PFSK-1 (cell line): Measurements from ENCODE around the gene COX6B2.

Source experiments
- FOXP2 ChIP-seq: optimal IDR thresholded peaks from 2 replicates; pipeline ENCODE3; 2011; ENCODE audit warnings: borderline replicate concordance, control low read depth, inconsistent platforms; ENCODE audit not compliant: insufficient read depth; ENCODE audit errors: extremely low read length, extremely low read depth
- POLR2AphosphoS5 ChIP-seq: IDR thresholded peaks from 2 replicates; pipeline ENCODE4 v1.6.1; 2012; ENCODE audit warnings: low read depth, mild to moderate bottlenecking, control low read depth, low read length, moderate library complexity
- SIN3A ChIP-seq: IDR thresholded peaks from 2 replicates; pipeline ENCODE4 v1.6.1; 2012; ENCODE audit warnings: mild to moderate bottlenecking, low read length, moderate library complexity, borderline replicate concordance; ENCODE audit not compliant: insufficient read depth
- TAF1 ChIP-seq: IDR thresholded peaks from 2 replicates; pipeline ENCODE4 v1.6.1; 2012; ENCODE audit warnings: low read length, control low read depth, borderline replicate concordance; ENCODE audit not compliant: insufficient read depth
- TF ChIP-seq, protein P1 (sequence below), 2 experiments: IDR thresholded peaks; 2 replicates each; pipeline versions ENCODE4 v1.6.1 to v1.8.0; 2011 to 2012; ENCODE audit warnings: low read depth in 2 of 2, low read length in 2 of 2, control low read depth in 1 of 2, inconsistent platforms in 1 of 2, mild to moderate bottlenecking in 1 of 2, moderate library complexity in 1 of 2; ENCODE audit not compliant: insufficient read depth in 1 of 2

COX6B2 gene

GRCh38 chr19:55368701-55369563 lies 14.4 kb upstream of the COX6B2 start:
- TF ChIP-seq FOXP2, result no peak
- TF ChIP-seq POLR2AphosphoS5, result no peak
- TF ChIP-seq TAF1, result no peak
- TF ChIP-seq SIN3A, result no peak
- TF ChIP-seq, protein P1, sequence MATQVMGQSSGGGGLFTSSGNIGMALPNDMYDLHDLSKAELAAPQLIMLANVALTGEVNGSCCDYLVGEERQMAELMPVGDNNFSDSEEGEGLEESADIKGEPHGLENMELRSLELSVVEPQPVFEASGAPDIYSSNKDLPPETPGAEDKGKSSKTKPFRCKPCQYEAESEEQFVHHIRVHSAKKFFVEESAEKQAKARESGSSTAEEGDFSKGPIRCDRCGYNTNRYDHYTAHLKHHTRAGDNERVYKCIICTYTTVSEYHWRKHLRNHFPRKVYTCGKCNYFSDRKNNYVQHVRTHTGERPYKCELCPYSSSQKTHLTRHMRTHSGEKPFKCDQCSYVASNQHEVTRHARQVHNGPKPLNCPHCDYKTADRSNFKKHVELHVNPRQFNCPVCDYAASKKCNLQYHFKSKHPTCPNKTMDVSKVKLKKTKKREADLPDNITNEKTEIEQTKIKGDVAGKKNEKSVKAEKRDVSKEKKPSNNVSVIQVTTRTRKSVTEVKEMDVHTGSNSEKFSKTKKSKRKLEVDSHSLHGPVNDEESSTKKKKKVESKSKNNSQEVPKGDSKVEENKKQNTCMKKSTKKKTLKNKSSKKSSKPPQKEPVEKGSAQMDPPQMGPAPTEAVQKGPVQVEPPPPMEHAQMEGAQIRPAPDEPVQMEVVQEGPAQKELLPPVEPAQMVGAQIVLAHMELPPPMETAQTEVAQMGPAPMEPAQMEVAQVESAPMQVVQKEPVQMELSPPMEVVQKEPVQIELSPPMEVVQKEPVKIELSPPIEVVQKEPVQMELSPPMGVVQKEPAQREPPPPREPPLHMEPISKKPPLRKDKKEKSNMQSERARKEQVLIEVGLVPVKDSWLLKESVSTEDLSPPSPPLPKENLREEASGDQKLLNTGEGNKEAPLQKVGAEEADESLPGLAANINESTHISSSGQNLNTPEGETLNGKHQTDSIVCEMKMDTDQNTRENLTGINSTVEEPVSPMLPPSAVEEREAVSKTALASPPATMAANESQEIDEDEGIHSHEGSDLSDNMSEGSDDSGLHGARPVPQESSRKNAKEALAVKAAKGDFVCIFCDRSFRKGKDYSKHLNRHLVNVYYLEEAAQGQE (IDR thresholded peaks at IDR 0.05; ENCODE audit: insufficient read depth in 1 of 2, low read depth in 2 of 2, low read length in 2 of 2), result no peak

GRCh38 chr19:55368106-55368505 lies 13.6 kb upstream of the COX6B2 start:
- TF ChIP-seq TAF1, result no peak
- TF ChIP-seq FOXP2, result no peak
- no peak for TF ChIP-seq SIN3A
- TF ChIP-seq, protein P1 (IDR thresholded peaks at IDR 0.05; ENCODE audit: insufficient read depth in 1 of 2, low read depth in 2 of 2, low read length in 2 of 2), result no peak

DNA sequence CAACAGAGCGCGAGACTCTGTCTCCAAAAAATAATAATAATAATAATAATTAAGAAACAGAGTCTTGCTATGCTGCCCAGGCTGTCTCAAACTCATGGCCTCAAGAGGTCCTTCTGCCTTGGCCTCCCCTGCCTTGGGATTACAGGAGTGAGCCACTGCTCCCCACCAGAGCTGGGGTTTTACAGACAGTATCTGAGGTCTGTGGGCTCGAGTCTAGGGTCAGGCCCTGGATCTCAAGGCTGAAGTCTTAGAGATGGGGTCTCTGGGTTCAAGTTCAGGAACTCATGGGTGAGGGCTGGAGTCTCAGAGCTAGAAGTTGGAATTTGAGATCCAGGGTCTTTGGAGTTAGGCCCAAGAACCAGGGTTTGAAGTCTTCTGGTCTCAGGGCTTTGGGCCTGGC lies 12.3 kb upstream of the COX6B2 start:
- TF ChIP-seq SIN3A, result no peak
- TF ChIP-seq, protein P1 (IDR thresholded peaks at IDR 0.05; ENCODE audit: insufficient read depth in 1 of 2, low read depth in 2 of 2, low read length in 2 of 2), result no peak
- no peak for TF ChIP-seq POLR2AphosphoS5
- TF ChIP-seq TAF1, result no peak
- no peak for TF ChIP-seq FOXP2

GRCh38 chr19:55365964-55366363 lies 11.4 kb upstream of the COX6B2 start:
- TF ChIP-seq POLR2AphosphoS5 (no peak), TAF1 (no peak), SIN3A (no peak), FOXP2 (no peak)
- TF ChIP-seq, protein P1 (IDR thresholded peaks at IDR 0.05; ENCODE audit: insufficient read depth in 1 of 2, low read depth in 2 of 2, low read length in 2 of 2), result no peak
